ENCODE measurements around the gene VAT1. TPM values are rescaled to one million over a fixed set of nuclear protein-coding genes. Genes with fewer than 3 reads are reported as not detected.

Gene VAT1
- total and polyA plus RNA-seq, 4 experiments from 2014 or later = 52.6 to 67.5 (median 63.8) TPM

DNA sequence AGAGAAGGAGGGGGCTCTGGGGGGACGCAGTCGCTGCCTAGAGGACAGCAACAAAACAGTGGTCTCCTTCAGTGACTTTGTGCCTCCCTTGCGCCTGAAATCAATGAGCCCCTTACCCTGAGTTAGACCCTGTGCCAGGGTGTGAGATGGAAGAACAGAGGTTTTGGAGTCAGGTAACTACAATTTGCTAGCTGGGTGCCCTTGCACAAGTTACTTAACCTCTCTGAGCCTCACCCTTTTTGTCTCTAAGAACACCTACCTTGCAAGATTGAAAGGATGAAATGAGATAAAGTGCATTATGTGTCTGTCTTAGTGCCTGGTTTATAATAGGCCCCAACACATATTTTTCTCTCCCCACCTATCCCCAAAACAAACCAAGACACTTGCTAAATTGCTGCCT, 12.7 kb upstream of the VAT1 start:
- CTCF ChIA-PET (ENCODE audit: partially characterized antibody) = no interaction called here
- Mint-ChIP-seq H3K27ac (peak overlapping the region in 1 of 7 donors; percentile 16), H3K9me3 (no peaks in the 10 kb centered on the region), H3K4me1 (no peaks in the 10 kb centered on the region), H3K27me3 (no peaks in the 10 kb centered on the region), H3K36me3 (no peaks in the 10 kb centered on the region), H3K4me3 (no peak overlapping the region)
- Histone ChIP-seq H3K27ac (ENCODE audit: low read depth, low read length) (no peak overlapping the region), H3K36me3 (ENCODE audit: insufficient read depth, low read length) (no peaks in the 10 kb centered on the region), H3K4me1 (ENCODE audit: insufficient read depth, low read length) (no peaks in the 10 kb centered on the region), H3K9me3 (ENCODE audit: control insufficient read depth in 1 of 2, low read length in 2 of 2) (no peaks in the 10 kb centered on the region), H3K4me3 (ENCODE audit: low read length in 2 of 2) (no peak overlapping the region), H3K27me3 (ENCODE audit: insufficient read depth, low read length) (no peaks in the 10 kb centered on the region)
- POLR2A ChIA-PET (ENCODE audit: partially characterized antibody) = no interaction called here
- intact Hi-C loops (cut with micrococcal nuclease) = no loop called here
- DNase-seq = no peak

DNA sequence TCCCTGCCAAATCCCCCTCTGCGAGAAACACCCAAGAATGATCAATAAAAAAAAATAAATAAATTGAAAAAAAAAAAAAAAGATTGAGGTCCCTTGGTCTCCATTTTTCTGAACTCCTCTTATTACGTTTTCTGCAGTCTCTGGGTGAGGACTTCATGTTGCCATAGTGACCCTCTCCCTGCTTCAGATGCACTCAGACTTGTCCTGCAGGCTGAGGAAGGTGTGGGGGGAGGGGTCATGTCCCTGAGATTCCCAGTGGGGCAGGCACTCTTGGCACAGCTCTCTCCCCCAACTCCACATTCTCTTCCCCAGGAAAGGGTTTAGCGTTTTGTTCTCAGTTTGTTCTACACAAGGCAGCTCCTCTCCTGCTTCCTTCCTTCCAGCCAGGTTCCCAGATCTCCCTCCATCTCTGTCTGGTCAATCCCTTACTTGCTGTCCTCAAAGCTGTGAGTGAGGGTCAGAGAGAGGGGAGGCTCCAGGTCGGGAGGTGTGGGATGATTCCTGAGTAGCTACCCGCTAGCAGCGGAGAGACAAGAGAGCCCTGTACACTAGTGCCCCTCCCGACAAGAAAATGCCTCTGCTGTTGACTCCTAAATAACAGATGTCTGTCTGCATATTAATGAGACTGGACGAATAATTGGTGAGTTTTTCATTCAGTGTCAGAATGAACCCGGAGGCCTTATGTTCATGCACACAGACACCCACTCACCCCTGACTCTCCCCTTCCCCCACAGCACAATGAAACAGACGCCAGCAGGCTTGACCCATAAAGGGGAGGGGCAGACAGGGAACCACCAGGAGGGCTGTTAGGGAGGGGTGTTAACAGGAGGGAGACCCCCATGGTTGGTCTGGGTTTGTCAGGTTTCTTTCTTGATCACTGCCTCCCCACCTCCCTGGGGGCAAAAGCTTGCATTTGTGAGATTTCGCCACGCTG, 12.0 kb upstream of the VAT1 start:
- intact Hi-C loops (cut with micrococcal nuclease) = no loop called here
- POLR2A ChIA-PET (ENCODE audit: partially characterized antibody) = no interaction called here
- no peaks in the 10 kb centered on the region for H3K9me3 Mint-ChIP-seq
- no peak overlapping the region for H3K27ac ChIP-seq (ENCODE audit: low read depth, low read length)
- H3K36me3 Mint-ChIP-seq = no peaks in the 10 kb centered on the region
- DNase-seq = no peak
- H3K4me3 ChIP-seq (ENCODE audit: low read length in 2 of 2) = no peak overlapping the region
- CTCF ChIA-PET (ENCODE audit: partially characterized antibody) = no interaction called here
- no peaks in the 10 kb centered on the region for H3K27me3 Mint-ChIP-seq
- no peaks in the 10 kb centered on the region for H3K36me3 ChIP-seq (ENCODE audit: insufficient read depth, low read length)
- no peak overlapping the region for H3K4me3 Mint-ChIP-seq
- no peaks in the 10 kb centered on the region for H3K4me1 Mint-ChIP-seq
- no peaks in the 10 kb centered on the region for H3K9me3 ChIP-seq (ENCODE audit: control insufficient read depth in 1 of 2, low read length in 2 of 2)
- no peaks in the 10 kb centered on the region for H3K27me3 ChIP-seq (ENCODE audit: insufficient read depth, low read length)
- peak overlapping the region in 1 of 7 donors; percentile 70 for H3K27ac Mint-ChIP-seq
- H3K4me1 ChIP-seq (ENCODE audit: insufficient read depth, low read length) = no peaks in the 10 kb centered on the region

DNA sequence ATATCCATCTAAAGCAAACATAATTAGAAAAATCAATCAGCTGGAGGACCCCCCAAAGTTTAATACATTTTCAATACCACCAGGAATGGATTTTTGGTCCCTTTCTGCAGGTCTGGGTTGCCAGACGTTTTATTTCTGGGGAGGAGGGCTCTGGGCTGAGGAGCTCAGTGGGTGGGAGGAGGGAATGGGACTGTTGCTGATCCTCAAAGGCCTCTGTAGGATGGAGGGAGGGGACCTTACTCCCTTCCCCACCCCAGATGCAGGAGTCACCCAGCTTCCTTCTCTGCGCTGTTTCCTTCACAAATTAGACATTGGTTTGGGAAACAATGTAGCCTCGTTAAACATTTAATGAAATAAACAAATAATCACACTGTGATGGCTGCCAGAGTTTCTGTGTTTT, 9.5 kb upstream of the VAT1 start:
- H3K27ac ChIP-seq (ENCODE audit: low read depth, low read length) = no peak overlapping the region
- intact Hi-C loops (cut with micrococcal nuclease) = no loop called here
- no peaks in the 10 kb centered on the region for H3K27me3 Mint-ChIP-seq
- H3K27ac Mint-ChIP-seq = no peak overlapping the region
- H3K9me3 ChIP-seq (ENCODE audit: control insufficient read depth in 1 of 2, low read length in 2 of 2) = no peaks in the 10 kb centered on the region
- no peaks in the 10 kb centered on the region for H3K27me3 ChIP-seq (ENCODE audit: insufficient read depth, low read length)
- ChIA-PET CTCF (ENCODE audit: partially characterized antibody) (interaction anchor here (0.7 kb wide), 1 partner anchor 51 kb away, joined by 3 read pairs; no protein-coding TSS in a partner anchor), POLR2A (ENCODE audit: partially characterized antibody) (interaction anchor here (1.4 kb wide), 1 partner anchor 10 kb away, joined by 5 read pairs; the partner anchor contains the start of gene VAT1)
- no peak overlapping the region for H3K4me3 Mint-ChIP-seq
- H3K9me3 Mint-ChIP-seq = no peaks in the 10 kb centered on the region
- H3K4me1 ChIP-seq (ENCODE audit: insufficient read depth, low read length) = no peaks in the 10 kb centered on the region
- DNase-seq = no peak
- no peaks in the 10 kb centered on the region for H3K36me3 Mint-ChIP-seq
- H3K36me3 ChIP-seq (ENCODE audit: insufficient read depth, low read length) = no peaks in the 10 kb centered on the region
- H3K4me3 ChIP-seq (ENCODE audit: low read length in 2 of 2) = no peak overlapping the region
- H3K4me1 Mint-ChIP-seq = no peaks in the 10 kb centered on the region

GRCh38 chr17:43030137-43030767, 8.1 kb upstream of the VAT1 start:
- Histone ChIP-seq H3K27ac (ENCODE audit: low read depth, low read length) (no peak overlapping the region), H3K9me3 (ENCODE audit: control insufficient read depth in 1 of 2, low read length in 2 of 2) (no peaks in the 10 kb centered on the region), H3K27me3 (ENCODE audit: insufficient read depth, low read length) (no peaks in the 10 kb centered on the region), H3K4me1 (ENCODE audit: insufficient read depth, low read length) (no peaks in the 10 kb centered on the region), H3K36me3 (ENCODE audit: insufficient read depth, low read length) (no peaks in the 10 kb centered on the region), H3K4me3 (ENCODE audit: low read length in 2 of 2) (no peak overlapping the region)
- Mint-ChIP-seq H3K4me3 (no peak overlapping the region), H3K27me3 (no peaks in the 10 kb centered on the region), H3K36me3 (no peaks in the 10 kb centered on the region), H3K4me1 (no peaks in the 10 kb centered on the region), H3K9me3 (no peaks in the 10 kb centered on the region), H3K27ac (no peak overlapping the region)
- no peak for DNase-seq
- intact Hi-C loops (cut with micrococcal nuclease) = no loop called here
- ChIA-PET POLR2A (ENCODE audit: partially characterized antibody) (interaction anchor here (1.4 kb wide), 1 partner anchor 9 kb away, joined by 5 read pairs; the partner anchor contains the start of gene VAT1), CTCF (ENCODE audit: partially characterized antibody) (no interaction called here)

GRCh38 chr17:43028221-43028861, 6.2 kb upstream of the VAT1 start:
- CTCF ChIA-PET (ENCODE audit: partially characterized antibody) = no interaction called here
- Mint-ChIP-seq H3K36me3 (peaks cover 0 to 2% of the 10 kb centered on the region in 2 donors), H3K27me3 (no peaks in the 10 kb centered on the region), H3K27ac (peak overlapping the region in 4 of 7 donors; percentile 8 to 61 (median 28)), H3K9me3 (no peaks in the 10 kb centered on the region), H3K4me3 (peak overlapping the region in 1 of 8 donors; percentile 5), H3K4me1 (peaks cover 5 to 13% (median 9%) of the 10 kb centered on the region in 4 donors)
- H3K4me1 ChIP-seq (ENCODE audit: insufficient read depth, low read length) = peaks cover 12% of the 10 kb centered on the region
- POLR2A ChIA-PET (ENCODE audit: partially characterized antibody) = no interaction called here
- H3K4me3 ChIP-seq (ENCODE audit: low read length in 2 of 2) = no peak overlapping the region
- H3K27me3 ChIP-seq (ENCODE audit: insufficient read depth, low read length) = no peaks in the 10 kb centered on the region
- intact Hi-C loops (cut with micrococcal nuclease) = no loop called here
- DNase-seq = no peak
- H3K27ac ChIP-seq (ENCODE audit: low read depth, low read length) = no peak overlapping the region
- H3K36me3 ChIP-seq (ENCODE audit: insufficient read depth, low read length) = no peaks in the 10 kb centered on the region
- no peaks in the 10 kb centered on the region for H3K9me3 ChIP-seq (ENCODE audit: control insufficient read depth in 1 of 2, low read length in 2 of 2)

DNA sequence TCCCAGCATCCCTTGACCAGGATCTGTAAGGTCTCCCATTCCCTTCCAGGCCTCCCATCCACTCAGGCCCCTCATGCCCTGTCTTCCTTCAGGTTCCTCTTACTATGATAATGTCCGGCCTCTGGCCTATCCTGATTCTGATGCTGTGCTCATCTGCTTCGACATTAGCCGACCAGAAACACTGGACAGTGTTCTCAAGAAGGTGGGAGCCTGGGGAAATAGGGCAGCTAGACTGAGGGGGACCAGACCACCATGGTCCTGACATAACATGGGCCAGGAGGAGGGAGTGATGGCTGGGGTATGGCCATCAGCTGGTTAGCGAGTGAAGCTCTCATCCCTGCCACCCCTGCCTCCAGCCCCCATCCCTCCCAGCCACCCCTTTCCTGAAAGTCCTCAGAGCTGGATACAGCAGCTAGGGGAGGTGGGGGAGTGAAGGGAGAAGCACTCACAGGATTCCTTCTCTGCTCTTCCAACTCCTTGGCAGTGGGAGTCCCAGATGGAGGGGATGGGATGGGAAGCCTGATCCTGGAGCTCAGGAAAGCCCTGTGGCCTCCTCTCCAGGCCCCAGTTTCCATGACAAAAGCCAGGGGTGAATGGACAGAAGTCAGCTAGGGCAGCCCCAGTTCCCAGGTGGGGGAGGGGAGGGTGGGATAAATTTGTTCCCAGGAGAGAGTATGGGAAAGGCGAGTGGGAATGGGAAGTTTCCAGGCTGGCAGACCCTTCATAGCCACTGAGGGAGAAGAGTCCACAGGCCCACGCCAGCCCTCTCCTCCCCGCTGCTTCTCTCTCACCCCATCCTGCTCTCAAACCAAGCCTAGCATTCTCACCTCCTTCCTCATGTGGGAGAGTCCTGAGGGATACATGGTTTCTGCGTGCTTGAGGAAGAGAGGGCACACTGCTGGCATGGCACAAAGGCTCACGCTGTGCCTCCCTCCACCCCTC, 5.2 kb upstream of the VAT1 start:
- Mint-ChIP-seq H3K9me3 (no peaks in the 10 kb centered on the region), H3K4me1 (peaks cover 5 to 13% (median 9%) of the 10 kb centered on the region in 4 donors)

More for the DNA sequence above, 5.2 kb upstream of the VAT1 start:
- POLR2A ChIA-PET (ENCODE audit: partially characterized antibody) = interaction anchor here (1.2 kb wide), 1 partner anchor 20 kb away, joined by 4 read pairs; the partner anchor contains the start of gene IFI35
- CTCF ChIA-PET (ENCODE audit: partially characterized antibody) = interaction anchor here (1.0 kb wide), 1 partner anchor 144 kb away, joined by 3 read pairs; the partner anchor contains the start of gene NBR1
- no peaks in the 10 kb centered on the region for H3K36me3 ChIP-seq (ENCODE audit: insufficient read depth, low read length)
- H3K9me3 ChIP-seq (ENCODE audit: control insufficient read depth in 1 of 2, low read length in 2 of 2) = no peaks in the 10 kb centered on the region
- H3K36me3 Mint-ChIP-seq = peaks cover 0 to 2% of the 10 kb centered on the region in 2 donors
- peak overlapping the region in 5 of 7 donors; percentile 25 to 86 (median 43) for H3K27ac Mint-ChIP-seq
- peaks cover 18% of the 10 kb centered on the region for H3K4me1 ChIP-seq (ENCODE audit: insufficient read depth, low read length)
- no peaks in the 10 kb centered on the region for H3K27me3 ChIP-seq (ENCODE audit: insufficient read depth, low read length)
- H3K27ac ChIP-seq (ENCODE audit: low read depth, low read length) = no peak overlapping the region
- H3K4me3 Mint-ChIP-seq = peak overlapping the region in 6 of 8 donors; percentile 2 to 78 (median 38)
- H3K4me3 ChIP-seq (ENCODE audit: low read length in 2 of 2) = no peak overlapping the region
- no peak for DNase-seq
- intact Hi-C loops (cut with micrococcal nuclease) = no loop called here
- no peaks in the 10 kb centered on the region for H3K27me3 Mint-ChIP-seq
